Amniotic epithelial cell (primary cell): Measurements from ENCODE around the gene TMEM235.
"Not testable (repeated sequence)": the region's sequence is repeated elsewhere in the genome, so short reads cannot be mapped to it uniquely, and the experiment has no call there.

Experiments used
- DNase-seq: peaks from one replicate; pipeline ENCODE4 v3.0.0-alpha.2; 2010; ENCODE audit warnings: low read depth

TMEM235 gene

DNA sequence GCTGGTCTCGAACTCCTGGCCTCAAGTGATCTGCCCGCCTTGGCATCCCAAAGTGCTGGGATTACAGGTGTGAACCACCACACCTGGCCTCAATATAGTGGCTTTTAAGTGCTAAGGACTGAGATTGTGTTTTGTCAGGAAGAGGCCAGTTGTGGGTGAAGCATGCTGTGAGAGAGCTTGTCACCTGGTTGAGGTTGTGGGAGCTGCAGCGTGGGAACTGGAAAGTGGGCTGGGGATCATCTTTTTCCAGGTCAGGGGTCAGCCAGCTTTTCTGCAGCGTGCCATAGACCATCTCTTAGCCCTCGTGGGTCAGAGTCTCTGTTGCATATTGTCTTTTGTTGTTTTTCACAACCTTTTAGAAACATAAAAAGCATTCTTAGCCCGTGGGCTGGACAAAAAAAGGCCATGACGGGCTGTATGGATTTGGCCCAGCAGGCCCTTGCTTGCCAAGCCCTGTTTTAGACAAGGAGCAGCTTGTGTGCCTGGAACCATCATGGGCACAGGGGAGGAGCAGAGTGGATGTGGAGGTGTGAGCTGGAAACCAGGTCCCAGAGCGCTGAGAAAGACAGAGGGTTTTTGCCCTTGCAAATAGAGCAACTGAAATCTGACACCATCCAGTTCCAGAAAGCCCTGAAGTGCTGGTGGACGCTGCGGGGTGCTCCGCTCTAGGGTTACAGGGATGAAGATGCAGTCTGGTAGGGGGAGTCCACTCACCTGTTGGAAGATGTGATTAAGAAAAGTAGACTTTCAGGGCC, 11.9 kb upstream of the TMEM235 start:
- no peak for DNase-seq

DNA sequence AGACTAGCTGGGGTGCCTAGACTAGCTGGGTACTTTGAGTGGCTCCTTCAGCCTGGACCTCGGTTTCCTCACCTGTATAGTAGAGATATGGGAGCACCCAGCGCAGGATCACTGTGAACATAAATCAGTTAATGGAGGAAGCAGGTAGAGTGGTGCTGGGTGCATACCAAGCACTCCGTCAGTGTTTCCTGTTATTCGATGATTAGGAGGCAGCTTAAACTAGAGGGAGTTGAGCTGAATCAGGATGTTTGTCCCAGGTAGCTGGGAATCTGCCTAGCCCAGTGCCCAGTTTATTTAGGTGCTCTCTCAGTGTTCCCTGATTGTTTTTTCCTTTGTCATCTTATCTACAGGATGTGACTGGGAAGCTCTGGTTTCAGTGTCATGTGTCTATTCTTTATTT, 8.4 kb upstream of the TMEM235 start:
- no peak for DNase-seq

- DNase-seq: no peak
These were observed 7.7 kb upstream of the TMEM235 start for GRCh38 chr17:78223765-78224164.

DNA sequence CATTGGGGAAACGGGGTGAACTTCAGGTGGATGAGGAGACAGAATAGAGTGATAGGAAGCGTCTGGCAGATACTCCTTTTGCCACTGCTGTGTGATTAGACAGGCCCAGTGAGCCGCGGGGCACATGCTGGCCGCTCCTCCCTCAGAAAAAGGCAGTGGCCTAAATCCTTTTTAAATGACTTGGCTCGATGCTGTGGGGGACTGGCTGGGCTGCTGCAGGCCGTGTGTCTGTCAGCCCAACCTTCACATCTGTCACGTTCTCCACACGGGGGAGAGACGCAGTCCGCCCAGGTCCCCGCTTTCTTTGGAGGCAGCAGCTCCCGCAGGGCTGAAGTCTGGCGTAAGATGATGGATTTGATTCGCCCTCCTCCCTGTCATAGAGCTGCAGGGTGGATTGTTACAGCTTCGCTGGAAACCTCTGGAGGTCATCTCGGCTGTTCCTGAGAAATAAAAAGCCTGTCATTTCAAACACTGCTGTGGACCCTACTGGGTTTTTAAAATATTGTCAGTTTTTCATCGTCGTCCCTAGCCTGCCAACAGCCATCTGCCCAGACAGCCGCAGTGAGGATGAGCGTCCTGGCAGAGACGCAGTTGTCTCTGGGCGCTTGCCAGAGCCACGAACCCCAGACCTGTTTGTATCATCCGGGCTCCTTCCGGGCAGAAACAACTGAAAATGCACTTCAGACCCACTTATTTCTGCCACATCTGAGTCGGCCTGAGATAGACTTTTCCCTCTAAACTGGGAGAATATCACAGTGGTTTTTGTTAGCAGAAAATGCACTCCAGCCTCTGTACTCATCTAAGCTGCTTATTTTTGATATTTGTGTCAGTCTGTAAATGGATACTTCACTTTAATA, 7.0 kb upstream of the TMEM235 start:
- DNase-seq: peak; percentile 31

- DNase-seq: no peak
These were observed 6.2 kb upstream of the TMEM235 start for GRCh38 chr17:78225088-78225865.

DNA sequence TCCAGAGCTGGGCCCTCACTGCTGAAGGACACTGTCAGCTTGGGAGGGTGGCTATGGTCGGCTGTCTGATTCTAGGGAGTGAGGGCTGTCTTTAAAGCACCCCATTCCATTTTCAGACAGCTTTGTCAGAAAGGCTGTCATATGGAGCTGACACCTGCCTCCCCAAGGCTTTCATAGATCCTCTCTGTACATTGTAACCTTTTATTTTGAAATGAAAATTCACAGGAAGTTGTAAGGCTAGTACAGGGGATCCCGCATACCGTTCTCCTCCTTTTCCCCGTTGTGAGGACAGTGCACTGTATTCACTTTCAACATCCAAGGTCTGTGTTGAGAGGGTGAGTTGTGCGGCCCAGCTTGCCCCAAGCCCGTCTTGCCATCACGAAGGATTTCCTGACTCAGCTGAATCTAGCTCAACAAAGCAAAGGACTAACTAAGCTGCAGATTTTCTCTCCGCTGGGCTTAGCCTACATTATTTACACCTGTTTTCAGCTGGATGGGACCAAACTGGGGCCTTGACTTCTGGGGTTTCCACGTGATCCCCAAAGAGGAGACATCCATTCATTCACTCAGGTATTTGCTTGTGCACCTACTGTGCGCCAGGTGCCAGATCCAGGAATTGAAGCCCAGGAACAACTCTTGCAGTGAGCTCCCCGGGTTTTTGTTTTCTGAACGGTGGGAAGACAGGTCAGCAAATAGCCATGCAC, 5.2 kb upstream of the TMEM235 start:
- no peak for DNase-seq

DNA sequence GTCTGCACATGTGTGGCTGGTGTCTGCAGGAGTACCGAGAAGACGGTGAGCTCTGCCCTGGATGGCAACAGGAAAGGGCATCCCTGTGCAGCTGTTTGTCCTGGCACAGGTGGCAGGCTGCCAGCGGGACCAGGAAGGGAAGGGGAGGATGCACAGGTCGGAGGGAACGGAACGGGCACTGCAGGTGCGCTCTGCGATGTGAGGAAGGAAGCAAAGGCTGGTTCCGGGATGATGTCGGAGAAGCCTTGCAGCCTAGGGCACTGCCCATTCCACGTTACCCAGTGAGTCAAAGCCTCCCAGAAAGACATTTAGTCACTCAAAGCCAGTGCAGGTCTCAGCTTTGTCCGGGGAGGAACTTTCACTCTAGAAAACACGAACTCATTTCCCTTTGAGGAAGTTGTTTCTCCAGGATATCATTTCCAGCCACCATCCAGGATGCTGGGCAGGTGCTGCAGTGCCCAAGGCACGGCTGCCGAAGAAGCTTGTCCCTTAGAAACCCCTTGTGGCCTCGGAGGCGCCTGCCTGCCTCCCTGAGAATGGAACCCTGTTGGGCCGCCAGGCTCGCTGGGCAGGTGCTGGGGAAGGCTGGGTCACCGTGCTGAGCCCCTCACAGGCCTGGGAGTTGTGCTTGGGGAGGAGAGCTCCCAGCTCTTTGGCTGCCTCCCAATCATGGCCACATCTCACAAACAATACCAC, 4.5 kb upstream of the TMEM235 start:
- no peak for DNase-seq

DNA sequence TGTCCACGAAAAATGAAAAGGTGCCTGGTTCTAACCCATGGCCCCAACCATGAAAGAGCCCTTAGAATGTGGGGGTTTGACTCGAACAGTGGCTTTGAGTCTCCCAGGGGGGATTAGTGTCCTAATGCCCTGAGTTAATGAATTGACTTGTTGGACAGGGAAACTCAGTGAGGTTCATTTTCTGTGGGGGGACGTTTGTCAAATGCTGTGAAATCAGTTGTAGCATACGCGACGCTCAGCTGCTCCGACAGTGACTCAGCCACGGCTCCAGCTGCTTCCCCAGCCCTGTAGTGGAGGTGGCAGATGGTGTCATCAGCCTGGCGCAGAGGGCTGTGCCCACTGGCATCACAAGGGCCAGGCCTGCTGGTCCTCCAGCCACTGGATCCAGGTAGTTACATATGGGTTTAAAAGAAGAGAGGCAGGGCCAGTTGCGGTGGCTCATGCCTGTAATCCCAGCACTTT, 3.9 kb upstream of the TMEM235 start:
- DNase-seq: no peak

DNA sequence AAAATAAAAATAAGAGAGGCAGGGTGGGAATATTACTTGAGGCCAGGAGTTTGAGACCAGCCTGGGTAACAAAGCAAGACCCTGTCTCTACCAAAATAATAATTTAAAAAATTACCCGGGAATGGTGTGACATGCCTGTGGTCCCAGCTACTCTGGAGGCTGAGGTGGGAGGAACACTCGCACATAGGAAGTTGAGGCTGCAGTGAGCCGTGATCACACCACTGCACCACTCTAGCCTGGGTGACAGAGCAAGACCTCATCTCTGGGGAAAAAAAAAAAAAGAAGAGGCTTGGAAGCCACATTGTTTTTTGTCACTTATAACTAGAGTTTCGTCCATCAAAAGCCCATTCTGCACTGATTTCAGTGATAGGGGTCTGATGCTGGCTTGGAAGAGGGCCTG, 3.3 kb upstream of the TMEM235 start:
- no peak for DNase-seq

- DNase-seq: no peak
These were observed 1.0 kb upstream of the TMEM235 start for GRCh38 chr17:78230252-78230962.

GRCh38 chr17:78231991-78232858, 794 bp downstream of the TMEM235 start:
- DNase-seq: no peak

DNA sequence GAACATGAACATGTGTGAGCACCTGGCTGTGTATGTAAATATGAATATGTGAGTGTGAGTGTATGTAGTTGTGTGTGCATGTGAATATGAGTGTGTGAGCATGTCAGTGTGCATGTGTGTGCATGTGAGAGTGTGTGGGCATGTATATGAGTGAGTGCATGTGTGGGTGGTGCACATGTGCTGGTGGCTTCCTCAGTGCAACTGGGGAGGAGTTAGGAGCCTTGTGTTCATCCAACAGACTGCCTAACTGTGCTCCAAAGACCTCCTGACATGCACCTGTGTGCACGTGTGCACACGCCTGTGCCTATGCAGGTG, 1.4 kb downstream of the TMEM235 start:
- no peak for DNase-seq

DNA sequence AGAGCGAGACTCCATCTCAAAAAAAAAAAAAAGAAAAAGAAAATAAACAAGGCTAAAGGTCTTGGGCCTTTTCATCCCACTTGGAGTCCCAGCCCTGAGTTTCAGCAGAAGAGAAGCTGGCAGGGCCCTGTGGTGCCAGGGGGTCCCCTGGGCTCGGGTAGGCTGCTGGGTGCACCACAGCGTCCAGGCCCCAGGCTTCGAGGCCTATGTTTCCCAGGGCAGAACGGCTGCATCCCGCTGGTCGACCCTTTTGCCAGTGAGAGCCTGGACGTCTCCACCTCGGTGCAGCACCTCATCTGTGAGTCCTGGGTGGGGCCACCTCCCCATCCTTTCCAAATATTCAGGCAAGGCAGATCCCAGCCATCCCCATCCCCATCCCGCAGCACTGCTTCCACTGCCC, 2.2 kb downstream of the TMEM235 start:
- no peak for DNase-seq

DNA sequence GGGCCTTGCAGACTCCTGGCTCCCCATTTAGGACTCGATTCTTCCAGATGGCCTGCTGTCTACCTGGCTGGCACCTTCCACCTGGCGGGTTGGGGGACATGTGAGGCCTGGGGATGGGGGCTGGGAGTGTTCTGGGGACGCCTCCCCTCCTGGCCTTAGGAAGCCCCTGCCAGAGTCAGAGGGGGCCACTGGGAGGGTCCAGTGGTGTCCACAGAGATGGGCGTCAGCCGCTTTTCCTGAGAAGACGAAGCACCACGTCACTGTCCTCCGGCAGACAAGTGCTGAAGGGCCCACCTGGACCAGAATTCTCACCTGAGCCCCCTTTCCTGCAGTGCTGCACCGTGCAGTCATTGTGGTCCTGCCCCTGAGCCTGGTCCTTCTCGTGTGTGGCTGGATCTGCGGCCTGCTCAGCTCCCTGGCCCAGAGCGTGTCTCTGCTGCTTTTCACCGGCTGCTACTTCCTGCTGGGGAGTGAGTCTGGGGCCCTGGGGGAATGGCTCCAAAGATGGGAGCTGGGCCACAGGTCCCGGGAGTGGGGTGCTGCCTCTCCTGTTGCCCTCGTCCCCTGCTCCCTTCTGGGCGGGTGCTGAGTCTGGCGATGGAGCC, 2.9 kb downstream of the TMEM235 start:
- DNase-seq: no peak

- DNase-seq: not testable (repeated sequence)
These were observed 3.6 kb downstream of the TMEM235 start for GRCh38 chr17:78235022-78235421.

- DNase-seq: no peak
These were observed 4.5 kb downstream of the TMEM235 start for GRCh38 chr17:78235885-78236284.

DNA sequence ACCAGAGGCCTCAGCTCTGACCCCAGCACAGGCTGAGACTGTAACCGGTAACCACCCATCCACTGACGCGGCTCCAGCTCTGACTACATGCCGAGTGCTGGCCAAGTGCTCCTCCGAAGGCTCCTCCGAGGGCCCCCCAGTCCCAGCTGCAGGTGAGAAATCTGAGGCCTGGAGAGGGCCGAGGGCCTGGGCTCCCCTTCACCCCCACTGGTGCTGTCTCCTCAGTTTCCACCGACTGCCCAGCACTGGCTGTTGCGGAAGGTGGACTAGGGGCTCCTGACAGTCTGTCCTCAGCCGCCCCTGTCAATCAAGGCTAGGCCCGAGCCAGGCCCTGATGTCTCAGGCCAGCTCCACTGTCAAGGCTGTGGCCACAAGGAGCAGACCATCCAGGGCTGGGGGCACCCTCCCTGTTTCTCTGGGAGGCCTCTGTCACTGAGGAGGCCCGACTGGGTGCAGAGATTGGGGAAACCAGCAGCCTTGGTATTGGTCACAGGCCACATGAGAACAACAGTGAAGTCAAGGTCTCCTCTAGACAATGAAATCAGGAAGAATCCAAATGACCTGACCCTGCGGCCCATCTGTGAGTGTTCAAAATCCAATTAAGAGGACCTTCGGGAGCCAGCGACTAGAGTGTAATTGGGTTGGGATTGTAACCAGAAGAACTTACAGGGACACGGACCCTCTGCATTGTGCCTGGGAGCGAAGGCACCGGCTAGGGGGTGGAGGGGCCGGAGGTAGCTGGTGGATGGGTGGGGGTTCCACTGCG, 5.1 kb downstream of the TMEM235 start:
- no peak for DNase-seq

GRCh38 chr17:78237401-78238012, 6.1 kb downstream of the TMEM235 start:
- peak; percentile 33 for DNase-seq
